Endothelial cell of umbilical vein (primary cell): ENCODE measurements around the gene ACLY.

Experiments used
- CTCF ChIP-seq, 2 donors: IDR thresholded peaks; 1 replicate in 1 of 2; 2 replicates in 1 of 2; pipeline ENCODE4 v1.5.1; 2011; ENCODE audit warnings: low read length in 2 of 2, mild to moderate bottlenecking in 2 of 2, moderate library complexity in 2 of 2, control low read depth in 1 of 2, inconsistent platforms in 1 of 2, low read depth in 1 of 2; ENCODE audit not compliant: insufficient read depth in 1 of 2; ENCODE audit errors: extremely low read depth in 1 of 2
- POLR2A ChIP-seq: IDR thresholded peaks from 2 replicates; pipeline ENCODE4 v1.6.1; 2012; ENCODE audit warnings: low read depth, mild to moderate bottlenecking, control low read depth, low read length
- TF ChIP-seq, protein P1 (sequence below): IDR thresholded peaks from 2 replicates; pipeline ENCODE4 v1.6.1; 2011; ENCODE audit not compliant: insufficient read depth, insufficient read length

DNA sequence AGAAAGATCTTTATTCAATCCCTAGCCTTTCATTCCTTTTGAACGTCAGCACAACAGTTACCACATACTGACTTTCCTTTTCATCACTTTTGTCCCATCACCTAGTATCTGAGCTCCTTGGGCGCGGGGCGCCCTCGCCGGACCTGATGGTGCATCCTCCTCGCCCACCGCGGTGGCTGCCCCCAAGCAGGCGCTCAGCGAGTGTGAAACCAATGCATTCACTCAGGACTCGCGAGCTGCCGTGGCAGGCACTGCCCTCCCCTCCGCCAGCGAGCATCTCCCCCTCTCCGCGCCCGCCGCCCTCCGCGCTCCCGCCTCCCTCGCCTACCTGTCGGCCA lies 54.3 kb downstream of the ACLY start:
- TF ChIP-seq POLR2A (no peak), CTCF (IDR thresholded peaks at IDR 0.05; ENCODE audit: extremely low read depth in 1 of 2, insufficient read depth in 1 of 2, low read depth in 1 of 2, low read length in 2 of 2) (no peak)
- TF ChIP-seq, protein P1, sequence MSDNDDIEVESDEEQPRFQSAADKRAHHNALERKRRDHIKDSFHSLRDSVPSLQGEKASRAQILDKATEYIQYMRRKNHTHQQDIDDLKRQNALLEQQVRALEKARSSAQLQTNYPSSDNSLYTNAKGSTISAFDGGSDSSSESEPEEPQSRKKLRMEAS, result no peak
